Measurements from ENCODE around the gene CABP4.
A peak's percentile ranks its signal among the peaks of the same experiment; 100 is the strongest.
"Not testable (repeated sequence)": the region's sequence is repeated elsewhere in the genome, so short reads cannot be mapped to it uniquely, and the experiment has no call there.

CABP4 gene

GRCh38 chr11:67482827-67483798 is 28.0 kb downstream of the CABP4 start, which contains the start of gene AIP:
Gene AIP (plus strand): TSS chr11:67483026. CDS start chr11:67483159, 133 bp downstream.
- peak; percentile 98 for DNase-seq

DNA sequence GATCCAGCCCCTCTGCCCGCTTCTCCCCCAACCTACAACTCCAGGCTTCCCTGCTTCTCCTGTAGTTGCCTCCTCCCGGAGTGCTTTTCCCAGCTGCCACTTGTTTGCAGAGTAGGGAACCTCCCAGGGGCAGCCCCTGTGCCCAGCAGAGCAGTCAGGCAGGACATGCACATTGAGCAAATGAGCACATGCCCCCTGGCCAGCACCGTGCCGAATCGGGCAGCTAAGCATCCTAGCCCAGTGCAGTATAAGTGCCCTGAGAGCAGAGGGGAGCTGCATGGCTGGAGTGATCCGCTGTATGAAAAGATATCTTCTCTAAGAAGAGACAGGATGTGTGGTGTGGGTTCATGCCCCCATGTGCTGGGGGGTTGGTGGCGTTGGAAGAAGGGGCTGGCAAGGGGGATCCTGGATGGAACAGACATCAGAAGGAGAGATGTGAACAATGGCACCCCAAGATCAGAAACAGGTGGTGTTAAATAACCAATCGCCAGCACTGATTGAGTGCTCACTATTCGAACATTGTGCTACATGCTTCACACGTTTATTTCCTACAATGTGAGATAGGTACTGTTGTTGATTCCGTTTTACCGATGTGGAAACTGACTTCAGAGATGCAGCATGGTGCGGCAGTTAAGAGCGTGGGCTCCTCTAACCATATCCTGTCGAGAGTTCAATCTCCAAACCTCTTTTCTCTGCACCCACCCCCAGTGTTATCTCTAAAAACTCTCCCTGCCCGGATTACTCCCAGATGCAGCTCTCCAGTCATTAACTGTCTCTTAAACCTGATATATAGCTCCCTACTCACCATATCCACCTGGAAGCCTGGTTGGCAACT is 28.9 kb downstream of the CABP4 start:
- no peak for DNase-seq

GRCh38 chr11:67484847-67485311 is 29.7 kb downstream of the CABP4 start:
- no peak for DNase-seq

- DNase-seq: not testable (repeated sequence)
Measured at GRCh38 chr11:67485873-67486361, 30.8 kb downstream of the CABP4 start.

- no peak for DNase-seq
Measured at GRCh38 chr11:67486481-67487195, 31.5 kb downstream of the CABP4 start.

DNA sequence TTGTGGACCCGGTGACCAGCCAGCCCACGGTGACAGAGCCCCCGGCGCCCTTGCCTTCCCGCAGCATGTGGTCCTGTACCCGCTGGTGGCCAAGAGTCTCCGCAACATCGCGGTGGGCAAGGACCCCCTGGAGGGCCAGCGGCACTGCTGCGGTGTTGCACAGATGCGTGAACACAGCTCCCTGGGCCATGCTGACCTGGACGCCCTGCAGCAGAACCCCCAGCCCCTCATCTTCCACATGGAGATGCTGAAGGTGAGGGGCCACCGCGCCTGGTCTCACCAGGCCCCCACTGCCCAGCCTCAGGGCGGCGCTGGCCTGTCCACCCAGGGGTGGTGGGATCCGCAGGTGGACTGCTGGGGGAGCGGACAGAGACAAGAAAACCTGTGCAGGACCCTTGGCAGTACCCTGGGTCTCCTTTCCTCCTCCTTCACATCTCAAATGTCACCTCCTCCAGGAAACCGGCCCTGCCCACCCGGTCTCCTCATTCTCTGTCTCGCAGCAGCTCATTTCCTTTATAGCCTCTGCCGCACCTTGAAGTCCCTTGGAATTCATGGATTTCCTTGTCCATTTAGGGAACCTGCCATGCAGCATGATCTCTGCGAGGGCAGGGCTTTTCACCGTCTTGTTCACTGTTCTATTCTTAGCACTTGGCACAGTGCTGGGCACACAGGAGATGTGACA is 34.2 kb downstream of the CABP4 start:
- DNase-seq: no peak

- DNase-seq: no peak
Measured at GRCh38 chr11:67489885-67490726, 35.0 kb downstream of the CABP4 start.

- DNase-seq: no peak
Measured at GRCh38 chr11:67490727-67491065, 35.5 kb downstream of the CABP4 start.

GRCh38 chr11:67491276-67492068 is 36.3 kb downstream of the CABP4 start:
- DNase-seq: no peak

GRCh38 chr11:67492069-67492727 is 37.0 kb downstream of the CABP4 start:
- no peak for DNase-seq

GRCh38 chr11:67492801-67493547 is 37.8 kb downstream of the CABP4 start:
- DNase-seq: no peak

DNA sequence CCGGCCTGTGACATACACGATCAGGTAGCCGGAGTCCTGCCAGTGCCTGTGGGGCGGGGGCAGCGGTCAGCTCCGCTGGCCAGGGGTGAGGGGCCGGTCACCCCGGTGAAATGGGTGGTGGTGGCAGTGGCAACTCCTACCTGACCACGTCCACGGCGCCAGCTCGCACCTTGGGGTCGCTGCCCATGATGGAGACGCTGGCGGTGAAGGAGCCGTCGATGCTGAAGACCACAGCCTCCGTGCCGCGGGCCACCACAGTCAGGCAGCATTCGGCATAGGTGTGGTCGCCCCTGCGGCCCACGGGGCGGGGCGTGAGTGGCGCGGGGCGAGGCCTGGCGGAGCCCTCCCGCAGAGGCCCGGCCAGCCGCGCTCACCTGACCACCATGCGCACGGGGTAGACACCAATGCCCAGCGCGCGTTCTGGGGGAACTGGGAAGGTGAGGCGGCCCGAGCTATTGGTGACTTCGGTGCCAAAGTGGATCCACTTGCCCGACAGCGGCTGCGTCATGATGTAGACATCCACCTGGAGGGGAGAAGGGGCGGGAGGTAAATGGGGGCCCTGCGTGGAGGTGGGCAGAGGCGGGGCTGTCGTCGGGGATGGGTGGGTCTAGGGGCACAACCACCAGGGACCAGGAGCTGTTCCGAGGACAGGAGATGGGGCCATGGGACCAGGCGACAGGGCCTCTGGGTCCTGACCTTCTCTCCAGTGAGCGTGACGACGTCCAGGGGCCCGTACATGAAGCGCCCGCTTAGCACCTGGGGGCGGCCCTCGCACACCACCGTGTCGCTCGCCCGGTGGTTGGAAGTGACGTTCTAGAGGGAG is 38.6 kb downstream of the CABP4 start:
- DNase-seq: no peak

GRCh38 chr11:67494371-67495233 is 39.4 kb downstream of the CABP4 start:
- no peak for DNase-seq

DNA sequence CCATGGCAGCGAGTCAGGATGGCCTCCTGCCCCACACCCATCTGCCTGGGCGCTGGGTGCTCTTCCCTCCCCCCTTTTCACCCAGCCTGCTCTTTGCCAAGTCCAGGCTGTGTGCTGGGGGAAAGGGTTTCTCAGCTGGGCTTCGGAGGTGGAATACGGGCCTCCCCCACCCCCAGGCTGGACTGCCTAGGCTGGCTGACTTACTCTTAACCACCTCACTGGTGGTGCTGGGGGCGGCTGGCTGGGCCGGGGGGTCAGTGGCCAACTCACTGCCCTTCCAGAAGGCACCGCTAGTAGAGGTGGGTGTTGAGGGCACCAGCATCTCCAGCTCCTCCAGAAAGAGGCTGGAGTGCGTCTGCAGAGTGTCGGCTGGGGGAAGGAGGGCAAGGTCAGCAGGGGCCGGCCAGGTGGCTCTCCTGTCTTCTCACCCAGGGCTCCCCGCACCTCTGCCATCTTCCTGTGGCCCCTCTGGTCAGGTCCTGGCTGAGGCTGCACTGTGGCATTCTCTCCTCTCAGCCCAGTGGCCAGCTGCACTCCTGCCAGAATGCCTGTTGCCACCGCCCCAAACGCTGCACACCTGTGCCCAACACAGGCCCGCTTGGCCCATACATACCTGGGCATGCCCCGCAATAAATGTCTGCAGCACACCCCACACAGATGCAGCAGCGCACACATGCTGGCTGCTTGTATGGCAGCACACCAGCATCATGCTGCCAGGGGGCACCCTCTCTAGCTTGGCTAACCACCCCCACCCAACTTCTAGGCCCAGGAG is 40.3 kb downstream of the CABP4 start:
- DNase-seq: no peak

DNA sequence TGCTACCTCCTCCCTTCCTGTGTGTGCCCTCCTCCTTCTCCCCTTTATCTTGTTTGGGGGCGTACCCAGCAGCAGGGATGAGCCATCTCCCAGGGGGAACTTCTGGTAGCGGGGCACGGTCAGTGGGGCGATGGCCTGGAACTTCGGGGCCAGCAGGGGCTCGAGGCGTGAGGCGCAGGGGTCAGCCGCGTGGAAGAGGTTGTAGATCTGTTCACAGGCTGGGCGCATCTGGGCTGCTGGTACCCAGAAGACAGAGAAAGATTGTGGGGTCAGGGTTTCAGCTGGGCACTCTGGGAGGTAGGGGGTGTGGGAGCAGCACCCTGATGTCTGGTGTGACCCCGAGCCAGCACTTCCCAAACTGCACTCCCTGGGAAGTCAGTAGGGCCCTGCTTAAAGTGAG is 41.0 kb downstream of the CABP4 start:
- DNase-seq: no peak

Measured in fibroblast of skin of back (primary cell).